Neural cell (in vitro differentiated cells): ENCODE data around the gene PDE4D.

Source experiments
- EZH2 ChIP-seq: fragments of 200-600, 300-800 bp; shearing (Covaris generic), sonication (generic); IDR thresholded peaks from 2 replicates; pipeline ENCODE4 v1.6.1; 2014; ENCODE audit warnings: antibody characterized with exemption, low read length, borderline replicate concordance, mild to moderate bottlenecking; ENCODE audit not compliant: insufficient read depth, poor library complexity, severe bottlenecking
- RAD21 ChIP-seq: fragments of 450-650 bp; conservative IDR thresholded peaks from 2 replicates; pipeline ENCODE4 v1.6.1; 2014; ENCODE audit warnings: antibody characterized with exemption, mild to moderate bottlenecking, moderate library complexity
- TAF1 ChIP-seq: IDR thresholded peaks from 2 replicates; pipeline ENCODE4 v1.6.1; 2012; ENCODE audit warnings: low read depth
- TF ChIP-seq, protein P1 (sequence below): fragments of 450-650 bp; IDR thresholded peaks from 2 replicates; pipeline ENCODE4 v1.5.1; 2014; ENCODE audit warnings: antibody characterized with exemption, mild to moderate bottlenecking, moderate library complexity; ENCODE audit not compliant: poor library complexity, severe bottlenecking

DNA sequence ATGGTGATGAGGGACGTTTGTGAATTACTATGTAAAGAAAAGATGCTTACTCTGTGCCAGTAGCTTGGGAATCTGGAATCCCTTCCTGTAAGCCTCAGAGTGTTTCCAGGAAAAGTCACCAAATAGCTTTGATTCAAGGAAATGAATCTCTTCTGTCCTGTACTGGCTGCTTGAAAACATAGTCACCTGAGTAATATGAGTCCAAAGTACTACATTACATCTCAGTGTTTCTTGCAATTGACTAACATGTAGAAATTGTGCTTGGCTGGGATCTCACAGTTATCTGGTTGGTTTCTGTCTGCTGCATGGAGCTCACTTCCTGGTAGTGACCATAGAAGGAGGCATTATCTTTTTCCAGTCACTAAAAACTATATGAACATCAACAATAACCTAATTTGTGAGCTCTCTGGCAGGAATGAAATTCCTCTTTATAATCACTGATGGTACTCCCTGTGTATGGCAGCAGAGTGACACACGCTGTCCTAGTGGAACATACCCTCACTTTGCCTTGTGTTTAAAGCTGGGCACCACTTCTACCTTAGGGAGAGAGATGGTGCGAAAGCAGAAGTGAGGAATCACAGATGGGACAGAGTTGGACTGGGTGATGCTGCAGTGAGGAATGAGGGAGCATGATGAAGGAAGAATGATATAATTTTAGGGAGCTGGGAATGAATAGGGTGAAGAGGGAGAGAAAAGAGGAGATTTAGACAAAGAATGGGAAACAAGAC lies 742.2 kb downstream of the PDE4D start:
- TF ChIP-seq, protein P1, sequence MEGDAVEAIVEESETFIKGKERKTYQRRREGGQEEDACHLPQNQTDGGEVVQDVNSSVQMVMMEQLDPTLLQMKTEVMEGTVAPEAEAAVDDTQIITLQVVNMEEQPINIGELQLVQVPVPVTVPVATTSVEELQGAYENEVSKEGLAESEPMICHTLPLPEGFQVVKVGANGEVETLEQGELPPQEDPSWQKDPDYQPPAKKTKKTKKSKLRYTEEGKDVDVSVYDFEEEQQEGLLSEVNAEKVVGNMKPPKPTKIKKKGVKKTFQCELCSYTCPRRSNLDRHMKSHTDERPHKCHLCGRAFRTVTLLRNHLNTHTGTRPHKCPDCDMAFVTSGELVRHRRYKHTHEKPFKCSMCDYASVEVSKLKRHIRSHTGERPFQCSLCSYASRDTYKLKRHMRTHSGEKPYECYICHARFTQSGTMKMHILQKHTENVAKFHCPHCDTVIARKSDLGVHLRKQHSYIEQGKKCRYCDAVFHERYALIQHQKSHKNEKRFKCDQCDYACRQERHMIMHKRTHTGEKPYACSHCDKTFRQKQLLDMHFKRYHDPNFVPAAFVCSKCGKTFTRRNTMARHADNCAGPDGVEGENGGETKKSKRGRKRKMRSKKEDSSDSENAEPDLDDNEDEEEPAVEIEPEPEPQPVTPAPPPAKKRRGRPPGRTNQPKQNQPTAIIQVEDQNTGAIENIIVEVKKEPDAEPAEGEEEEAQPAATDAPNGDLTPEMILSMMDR, result no peak
- TF ChIP-seq EZH2 (no peak), RAD21 (no peak), TAF1 (no peak)
